Fibroblast of peridontal ligament (primary cell): ENCODE measurements around the gene SEC16A.

ENCODE experiments used
- DNase-seq: peaks from one replicate; pipeline ENCODE4 v3.0.0-alpha.2; 2010; ENCODE audit errors: extremely low read depth

SEC16A gene

DNA sequence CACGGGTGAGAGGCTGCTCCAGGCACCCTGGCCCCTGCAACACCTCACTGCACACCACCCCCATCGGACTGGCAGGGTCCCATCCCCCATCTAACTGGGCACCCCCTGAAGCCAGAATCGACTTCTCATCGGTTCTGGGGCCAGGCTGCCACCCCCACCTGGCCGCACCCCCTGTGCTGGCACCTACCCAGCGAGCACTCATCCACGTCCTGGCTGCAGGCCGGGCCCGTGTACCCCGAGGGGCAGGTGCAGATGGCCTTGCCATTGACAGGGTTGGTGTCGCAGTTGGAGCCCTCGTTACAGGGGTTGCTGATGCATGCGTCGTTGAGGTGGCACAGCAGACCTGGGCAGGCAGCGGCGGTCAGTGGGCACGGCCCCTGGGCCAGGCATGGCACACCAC is 35.1 kb upstream of the SEC16A start:
- DNase-seq, result no peak

DNA sequence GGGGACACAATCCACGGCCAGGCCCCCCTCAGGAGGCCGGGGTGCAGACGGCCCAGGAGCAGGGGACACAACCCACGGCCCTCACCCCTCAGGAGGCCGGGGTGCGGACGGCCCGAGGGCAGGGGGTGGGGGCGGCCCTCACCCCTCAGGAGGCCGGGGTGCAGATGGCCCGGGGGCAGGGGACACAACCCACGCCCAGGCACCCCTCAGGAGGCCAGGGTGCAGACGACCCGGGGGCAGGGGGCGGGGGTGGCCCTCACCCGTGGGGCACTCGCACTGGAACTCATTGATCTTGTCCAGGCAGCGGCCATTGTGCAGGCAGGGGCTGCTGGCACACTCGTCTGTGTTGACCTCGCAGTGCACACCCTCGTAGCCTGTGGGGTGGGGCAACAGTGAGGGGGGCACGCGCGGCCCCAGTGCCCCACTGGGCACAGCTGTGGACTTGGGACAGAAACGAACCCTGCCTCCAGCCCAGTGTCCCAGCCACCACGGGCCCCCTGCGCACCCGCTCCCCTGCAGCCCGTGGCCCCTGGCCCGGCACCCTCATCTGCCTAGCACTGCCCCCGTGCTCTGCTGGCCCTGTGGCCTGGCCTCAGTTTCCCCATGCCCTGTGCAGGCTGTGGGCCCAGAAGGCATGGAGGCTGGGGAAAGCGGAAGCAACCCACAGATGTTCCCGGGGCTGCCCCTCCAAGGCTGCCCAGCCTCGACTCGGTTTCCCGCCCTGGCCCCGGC is 34.3 kb upstream of the SEC16A start:
- no peak for DNase-seq

DNA sequence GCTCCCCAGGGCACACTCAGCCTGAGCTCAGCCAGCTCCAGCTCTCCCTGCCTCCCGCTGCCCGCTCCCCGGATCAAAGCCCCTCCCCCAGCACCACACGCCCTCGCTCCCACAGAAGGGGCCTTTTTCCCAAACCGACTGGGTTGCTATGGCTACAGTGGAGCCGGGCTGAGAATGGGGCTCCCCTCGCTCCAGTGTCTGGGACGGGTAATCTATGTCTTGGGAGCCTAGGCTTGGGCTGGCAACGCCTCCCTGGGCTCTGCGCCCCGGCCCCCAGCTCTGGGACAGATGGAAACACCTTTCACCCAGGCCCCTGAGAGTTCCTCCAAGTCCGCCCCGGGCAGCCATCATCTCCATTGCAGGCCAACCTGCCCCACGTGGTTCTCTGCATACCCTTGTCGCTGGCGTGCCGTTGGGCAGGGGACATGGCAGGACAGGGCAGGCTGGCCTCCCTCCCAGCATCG is 33.4 kb upstream of the SEC16A start:
- no peak for DNase-seq

DNA sequence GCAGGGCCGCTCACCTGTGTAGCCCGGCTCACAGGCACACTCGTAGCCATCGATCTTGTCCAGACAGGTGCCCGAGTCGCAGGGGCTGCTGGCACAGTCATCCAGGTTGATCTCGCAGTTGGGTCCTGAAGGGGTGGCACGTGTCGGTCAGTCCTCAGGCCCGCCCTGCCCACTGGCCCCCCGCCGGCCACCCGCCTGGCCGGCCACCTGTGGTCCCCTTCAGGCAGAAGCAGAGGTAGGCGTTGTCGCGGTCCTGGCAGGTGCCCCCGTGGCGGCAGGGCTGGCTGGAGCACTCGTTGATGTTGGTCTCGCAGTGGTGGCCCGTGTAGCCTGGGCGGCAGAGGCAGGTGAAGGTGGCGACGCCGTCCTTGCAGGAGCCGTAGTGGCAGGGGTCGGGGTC is 32.4 kb upstream of the SEC16A start:
- DNase-seq, result no peak

DNA sequence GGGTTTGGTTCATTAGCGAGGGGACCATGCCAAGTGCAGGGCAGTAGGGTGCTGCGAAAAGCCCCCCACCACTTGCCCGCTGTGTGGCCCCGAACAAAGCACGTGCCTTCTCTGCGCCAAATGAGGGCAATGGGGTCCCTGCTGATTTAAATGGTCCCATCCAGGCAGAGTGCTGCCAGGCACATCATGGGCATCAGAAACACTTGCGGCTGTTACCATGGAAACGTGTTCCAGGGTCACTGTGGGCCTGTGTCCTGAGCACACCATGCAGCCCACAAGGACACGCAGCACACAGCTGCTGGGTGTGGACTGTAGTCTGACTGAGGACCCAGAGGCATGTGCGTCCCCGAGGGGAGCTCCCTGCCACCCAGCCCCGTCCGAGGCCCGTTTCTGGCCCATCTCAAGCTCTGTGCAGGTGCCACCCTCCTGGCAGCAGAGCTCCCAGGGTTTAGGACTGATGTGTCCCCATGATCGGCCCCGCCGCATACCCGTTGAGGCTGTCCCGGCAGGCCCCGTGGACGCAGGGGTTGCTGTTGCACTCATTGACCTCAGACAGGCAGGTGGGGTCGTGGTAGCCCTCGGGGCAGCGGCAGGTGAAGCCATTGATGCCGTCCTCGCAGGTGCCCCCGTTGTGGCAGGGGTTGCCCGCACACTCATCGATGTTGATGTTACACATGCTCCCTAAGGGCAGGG is 31.3 kb upstream of the SEC16A start:
- DNase-seq, result no peak

DNA sequence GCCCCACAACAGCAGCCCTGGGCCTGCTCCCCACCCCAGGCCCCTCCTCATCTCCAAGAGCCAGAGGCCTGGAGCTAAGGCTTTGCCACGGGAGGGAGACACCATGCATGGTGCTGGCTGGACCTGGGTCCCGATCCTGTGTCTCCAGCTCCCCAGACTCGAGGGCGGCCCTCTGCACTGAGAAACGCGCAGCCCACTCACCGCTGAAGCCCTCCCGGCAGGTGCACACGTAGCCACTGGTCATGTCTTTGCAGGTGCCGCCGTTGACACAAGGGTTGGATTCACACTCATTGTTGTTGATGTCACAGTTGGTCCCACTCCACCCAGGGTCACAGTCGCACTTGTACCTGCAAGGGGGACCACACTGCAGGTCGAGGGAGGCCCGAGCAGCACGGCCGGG is 30.4 kb upstream of the SEC16A start:
- DNase-seq, result no peak

DNA sequence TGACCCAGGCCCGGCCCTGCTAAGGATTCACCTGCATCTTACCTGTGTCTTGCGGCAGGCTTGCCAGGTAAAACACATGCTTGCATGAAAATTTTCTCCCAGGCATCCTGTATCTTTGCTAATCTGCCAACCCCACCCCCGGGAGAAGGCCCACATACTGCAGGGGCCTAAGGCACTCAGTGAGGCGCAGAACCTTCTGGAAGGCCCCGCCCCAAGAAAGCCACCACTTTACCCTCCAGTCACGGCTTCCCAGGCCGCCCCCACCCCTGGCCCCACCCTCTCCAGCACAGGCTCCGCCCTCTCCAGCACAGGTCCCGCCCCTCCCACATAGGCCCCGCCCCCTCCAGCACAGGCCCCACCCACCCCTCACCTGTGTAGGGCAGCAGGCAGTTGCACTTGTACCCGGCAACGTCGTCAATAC is 29.8 kb upstream of the SEC16A start:
- DNase-seq, result no peak

DNA sequence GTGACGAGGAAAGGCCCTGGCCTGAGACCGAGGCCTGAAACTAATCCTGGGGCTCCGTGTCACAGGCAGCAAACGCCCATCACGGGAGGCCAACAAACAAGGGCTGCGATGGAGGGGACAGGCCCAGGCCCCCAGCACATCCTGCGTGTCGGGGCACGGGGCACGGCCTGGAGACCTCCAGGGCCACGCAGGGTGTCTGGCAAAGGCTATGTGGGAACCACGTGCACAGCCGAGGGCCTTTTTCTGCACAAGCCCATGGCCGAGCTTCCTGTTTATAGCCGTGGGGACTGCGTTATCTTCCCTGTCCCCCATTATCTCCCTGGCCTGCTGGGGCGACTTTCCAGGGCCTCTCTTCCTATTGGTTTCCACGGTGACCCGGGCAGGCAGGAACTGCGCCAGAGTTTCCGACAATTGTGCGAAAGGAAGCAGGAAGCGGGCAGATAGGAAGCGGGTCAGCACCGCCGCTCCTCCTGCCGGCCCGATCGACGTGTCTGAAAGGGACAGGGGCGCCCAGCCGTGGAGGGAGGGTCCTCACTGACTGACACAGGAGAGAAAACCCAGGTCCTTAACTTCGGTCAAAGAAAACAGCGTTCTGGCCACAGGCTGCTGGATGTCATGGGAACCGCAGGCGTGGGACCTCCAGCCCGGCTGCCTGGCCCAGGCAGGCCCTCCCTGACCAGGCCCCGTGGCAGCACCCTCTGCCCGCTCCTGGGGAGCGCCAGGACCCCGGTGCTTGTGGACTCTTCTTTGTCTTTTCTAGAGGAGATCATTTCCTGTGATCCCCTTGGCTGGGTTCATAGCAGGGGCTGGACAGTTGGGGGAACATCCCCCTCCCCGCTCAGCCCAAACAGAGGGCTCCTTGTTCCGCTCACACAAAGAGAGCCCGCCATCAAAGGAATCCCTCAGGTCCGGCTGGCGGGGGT is 29.1 kb upstream of the SEC16A start:
- no peak for DNase-seq

DNA sequence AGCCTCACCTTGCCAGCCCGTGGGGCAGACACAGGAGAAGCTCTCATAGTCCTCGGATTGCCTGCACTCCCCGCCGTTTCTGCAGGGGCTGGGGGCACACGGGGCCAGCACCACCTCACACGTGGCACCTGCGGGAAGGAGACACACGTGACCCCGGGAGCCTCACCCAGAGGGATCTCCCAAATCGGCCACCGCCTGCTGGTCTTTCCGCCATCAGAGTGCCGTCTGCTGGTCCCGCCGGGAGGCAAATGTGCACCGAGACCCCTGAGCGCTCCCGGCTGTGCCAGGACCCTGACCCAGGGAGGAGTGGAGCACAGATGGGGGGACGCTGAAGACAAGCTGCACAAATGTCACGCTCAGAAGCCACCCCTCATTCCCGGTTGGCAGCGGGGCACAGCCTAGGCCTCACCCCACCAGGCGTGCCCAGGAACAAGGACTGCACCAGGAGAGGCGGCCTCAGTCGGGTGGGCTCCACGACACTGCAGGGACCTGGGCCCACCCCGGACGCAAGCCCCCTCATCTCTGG is 28.4 kb upstream of the SEC16A start:
- DNase-seq, result no peak

DNA sequence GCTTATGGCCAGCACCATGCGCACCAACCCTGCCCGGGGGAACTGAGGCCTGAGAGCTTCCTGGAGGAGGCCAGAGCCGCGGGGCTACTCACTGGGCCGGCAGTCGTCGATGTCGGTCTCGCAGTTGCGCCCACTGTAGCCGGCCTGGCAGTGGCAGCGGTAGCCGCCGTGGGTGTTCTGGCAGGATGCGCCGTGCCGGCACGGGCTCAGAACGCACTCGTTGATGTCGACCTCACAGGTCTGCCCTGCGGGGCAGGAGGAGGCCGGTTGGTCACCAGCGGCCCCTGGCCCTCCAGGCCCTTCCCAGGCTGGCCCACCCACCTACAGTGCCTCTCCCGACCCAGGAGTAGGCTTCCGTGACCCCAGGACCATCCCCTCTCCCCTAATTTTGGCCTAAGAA is 27.7 kb upstream of the SEC16A start:
- DNase-seq, result no peak

DNA sequence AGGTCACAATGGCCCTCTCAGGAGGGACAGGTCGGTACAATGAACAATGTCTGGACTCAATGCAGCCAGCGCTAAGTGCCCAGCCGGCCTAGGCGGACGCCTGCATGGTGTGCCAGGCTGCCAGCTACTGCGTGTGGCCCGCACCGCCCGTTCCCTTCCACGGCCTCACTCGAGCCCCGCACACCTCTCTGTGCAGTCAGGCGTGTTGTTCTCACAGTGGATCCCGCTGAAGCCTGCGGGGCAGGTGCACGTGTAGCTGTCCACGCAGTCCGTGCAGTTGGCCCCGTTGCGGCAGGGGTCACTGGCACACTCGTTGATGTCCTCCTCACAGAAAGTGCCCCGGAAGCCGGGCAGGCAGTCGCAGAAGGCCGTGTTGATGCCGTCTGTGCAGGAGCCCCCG is 26.7 kb upstream of the SEC16A start:
- no peak for DNase-seq

DNA sequence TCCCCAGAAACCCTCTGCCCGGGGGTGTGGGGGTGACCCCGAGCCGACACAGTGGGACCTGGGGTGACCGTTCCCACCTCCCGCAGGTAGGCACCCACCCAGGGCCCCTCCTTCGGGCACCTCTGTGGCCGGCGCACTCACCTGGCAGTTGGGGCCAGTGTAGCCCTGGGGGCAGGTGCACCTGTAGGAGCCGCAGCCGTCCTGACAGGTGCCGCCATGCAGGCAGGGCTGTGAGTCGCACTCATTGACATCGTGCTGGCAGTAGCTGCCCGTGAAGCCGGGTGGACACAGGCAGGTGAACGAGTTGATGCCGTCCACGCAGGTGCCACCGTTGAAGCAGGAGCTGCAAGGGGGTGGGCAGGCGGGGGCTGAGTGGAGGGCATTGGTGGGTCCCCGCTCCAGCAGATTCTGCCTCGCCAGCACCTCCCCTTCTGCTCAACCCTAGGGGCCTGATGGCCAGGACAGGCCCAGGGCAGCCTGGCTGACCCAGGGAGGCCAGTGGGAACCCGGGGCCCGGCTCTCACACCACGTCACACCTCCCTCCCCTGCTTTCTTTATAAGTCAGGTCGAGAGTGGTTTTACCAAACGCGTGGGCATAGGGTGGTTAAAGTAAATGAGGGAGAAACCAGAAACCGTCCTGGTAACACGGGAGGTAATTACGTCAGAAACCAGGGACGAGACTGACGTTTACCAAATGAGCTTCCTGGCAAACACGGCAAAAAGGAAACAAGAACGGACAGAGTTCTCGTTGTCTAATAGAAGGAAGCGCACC is 26.1 kb upstream of the SEC16A start:
- DNase-seq, result no peak

DNA sequence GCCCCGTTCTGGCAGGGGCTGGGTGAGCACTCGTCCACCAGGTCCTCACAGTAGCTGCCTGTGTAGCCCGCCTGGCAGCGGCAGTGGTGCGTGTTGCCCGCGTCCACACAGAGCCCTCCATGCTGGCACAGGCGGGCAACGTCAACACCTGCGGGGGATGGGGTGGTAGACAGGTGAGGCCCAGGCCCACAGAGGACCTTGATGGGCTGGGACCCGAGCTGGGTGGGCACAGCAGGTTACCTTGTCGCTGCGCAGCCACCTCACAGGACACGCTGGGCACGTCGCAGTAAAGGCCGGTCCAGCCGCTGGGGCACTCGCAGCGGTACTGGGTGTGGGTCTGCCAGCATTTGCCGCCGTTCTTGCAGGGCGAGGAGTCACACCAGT is 25.1 kb upstream of the SEC16A start:
- DNase-seq, result no peak

DNA sequence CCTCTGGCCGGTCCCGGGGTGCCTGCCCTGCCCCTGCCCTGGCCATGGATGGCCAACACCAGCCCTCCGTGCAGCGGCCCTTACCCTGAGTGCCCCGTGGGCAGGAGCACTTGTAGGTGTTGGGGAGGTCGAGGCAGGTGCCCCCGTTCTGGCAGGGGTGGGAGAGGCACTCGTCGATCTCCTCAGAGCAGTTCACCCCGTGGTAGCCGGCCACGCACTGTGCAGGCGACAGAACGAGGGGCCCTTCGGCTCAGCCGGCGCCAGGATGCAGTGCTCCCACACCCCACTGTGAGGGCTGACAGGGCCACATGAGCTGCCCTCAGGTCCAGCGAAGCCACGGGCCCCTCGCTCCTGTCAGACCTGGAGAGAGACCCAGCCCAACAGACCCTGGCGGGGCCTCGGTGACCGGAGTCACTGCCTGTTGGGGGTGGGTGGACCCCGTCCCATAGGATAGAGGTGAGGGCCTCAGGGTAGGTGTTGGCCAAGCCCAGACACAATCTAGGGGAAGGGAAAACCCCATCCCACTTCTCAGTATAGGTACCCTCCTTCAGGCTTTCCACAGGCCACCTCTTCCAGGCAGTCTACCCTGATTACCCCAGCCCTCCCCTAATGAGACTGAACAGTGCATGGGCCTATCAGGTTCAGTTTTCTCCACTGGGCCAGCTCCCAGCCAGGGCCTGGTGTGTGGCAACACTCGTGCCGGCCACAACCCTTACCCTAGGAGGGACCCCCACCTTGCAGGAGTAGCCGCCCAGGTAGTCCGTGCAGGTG is 24.6 kb upstream of the SEC16A start:
- DNase-seq, result no peak

DNA sequence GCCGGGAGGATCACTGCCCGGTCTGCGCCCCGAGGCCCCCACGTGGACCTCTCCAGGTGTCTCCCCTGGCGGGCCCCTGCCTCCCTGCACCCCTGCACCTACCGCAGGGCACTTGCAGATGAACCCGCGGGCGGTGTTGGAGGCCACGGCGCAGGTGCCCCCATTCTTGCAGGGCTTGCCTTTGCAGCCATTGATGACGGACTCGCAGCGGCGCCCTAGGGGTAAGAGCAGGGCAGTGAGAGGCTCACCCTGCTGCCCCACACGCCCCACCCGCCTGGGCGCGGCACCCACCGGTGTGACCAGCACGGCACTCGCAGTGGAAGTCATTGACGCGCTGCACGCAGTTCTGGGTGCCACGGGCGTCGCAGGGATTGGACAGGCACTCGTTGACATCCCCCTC is 23.6 kb upstream of the SEC16A start:
- no peak for DNase-seq

DNA sequence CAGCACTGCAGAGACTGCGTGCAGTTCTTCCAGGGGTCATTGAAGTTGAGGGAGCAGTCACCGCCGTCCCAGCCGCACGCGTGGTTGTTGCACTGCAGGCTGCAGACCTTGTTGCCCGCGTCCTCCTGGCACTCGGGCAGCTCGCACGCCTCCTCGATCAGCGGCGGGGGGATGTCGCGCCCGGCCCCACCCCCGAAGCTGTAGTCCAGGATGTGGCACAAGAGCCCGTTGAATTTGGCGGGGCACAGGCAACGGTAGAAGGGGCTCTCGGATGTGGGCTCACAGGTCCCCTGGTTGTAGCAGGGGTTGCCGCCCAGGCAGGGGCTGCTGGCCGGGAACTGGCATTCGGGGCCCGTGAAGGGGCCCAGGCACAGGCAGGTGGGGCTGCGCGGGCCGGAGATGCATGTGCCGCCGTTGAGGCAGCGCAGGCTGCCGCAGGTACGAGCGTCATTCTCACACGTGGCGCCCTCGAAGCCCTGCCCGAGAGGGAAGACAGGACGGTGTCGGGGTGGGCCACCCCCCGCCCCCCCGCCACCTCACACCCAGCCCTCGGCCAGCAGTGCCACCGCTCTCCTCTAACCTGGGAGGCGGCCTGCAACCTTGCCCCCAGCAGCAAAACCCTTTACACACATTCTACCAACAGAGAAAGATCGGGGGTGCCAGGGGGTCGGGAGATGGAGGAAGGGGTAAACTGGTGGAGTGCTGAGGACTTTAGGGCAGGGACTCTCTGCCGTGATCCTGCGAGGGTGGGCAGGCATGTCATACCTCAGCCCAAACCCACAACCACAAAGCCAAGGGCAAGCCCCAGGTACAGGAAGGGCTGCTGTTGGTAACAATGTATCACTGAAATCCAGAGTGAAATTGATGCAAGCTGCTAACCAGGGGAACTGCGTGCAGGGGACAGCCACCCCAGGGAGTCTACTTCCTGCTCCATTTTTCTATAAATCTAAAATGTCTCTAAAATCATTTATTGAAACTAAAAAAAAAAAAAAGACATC is 22.9 kb upstream of the SEC16A start:
- no peak for DNase-seq

DNA sequence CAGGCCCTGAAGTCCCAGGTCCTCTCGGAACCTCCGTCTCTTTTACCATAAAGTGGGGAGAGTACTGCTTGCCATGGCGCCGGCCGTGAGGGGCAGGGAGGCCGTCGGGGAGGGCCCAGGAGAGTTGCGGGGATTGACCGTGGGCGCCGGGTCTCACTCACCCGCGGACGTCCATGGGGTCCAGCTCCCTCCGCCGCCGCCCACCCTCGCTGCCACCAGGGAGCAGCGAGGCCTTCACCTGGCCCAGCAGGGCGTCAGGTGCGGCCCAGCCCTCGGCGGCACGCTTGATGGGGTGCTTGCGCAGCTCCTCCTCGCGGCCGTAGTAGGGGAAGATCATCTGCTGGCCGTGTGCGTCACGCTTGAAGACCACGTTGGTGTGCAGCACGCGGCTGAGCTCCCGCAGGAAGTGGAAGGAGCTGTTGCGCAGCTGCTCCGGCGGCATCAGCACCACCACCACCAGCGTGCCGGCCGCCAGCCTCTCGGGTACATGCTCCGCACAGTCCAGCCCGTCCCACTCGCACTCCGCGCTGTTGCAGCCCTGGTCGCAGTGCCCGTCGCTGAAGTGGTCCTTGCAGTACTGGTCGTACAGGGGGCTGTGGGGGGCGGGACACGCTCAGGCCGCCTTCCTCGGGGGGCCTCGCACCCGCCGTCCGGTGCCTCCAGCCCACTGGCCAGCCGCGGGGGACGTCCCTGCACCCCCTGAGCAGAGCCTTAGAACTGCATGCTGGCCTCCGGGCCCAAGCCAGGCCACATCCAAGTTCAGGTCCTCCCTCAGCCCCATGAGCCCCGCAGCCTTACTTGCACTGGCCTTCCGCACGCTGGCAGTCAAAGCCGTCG is 21.9 kb upstream of the SEC16A start:
- DNase-seq, result no peak

DNA sequence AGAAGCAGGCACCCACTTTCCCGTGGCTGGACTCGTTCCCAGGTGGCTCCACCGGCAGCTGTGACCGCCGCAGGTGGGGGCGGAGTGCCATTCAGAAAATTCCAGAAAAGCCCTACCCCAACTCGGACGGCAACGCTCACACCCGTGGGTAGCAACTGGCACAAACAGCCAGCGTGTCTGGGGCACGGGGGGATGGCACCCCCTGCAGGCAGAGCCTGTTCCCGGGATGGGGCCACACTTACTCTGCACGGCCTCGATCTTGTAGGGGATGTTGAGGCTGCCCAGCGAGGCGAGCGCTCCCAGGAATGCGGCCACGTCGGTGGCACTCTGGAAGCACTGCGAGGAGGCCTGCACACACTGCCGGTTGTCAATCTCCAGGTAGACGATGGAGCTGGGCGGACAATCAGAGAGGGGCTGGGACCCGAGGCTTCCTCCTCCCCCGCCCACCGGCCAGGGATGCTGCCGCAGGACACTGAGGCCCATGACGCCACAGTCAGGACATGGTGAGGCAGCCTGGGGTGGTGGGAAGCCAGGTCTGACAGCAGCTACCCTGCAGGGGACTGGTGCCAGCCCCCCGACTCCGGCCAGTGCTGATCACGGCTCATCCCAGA is 20.2 kb upstream of the SEC16A start:
- no peak for DNase-seq
